Measurements from ENCODE around the gene HEMGN.

GRCh38 chr9:97930972-97931371 is 7.0 kb downstream of the HEMGN start:
- TF ChIP-seq POLR2A (IDR thresholded peaks at IDR 0.05) (no peak), CTCF (IDR thresholded peaks at IDR 0.05) (no peak)
